Measurements from ENCODE around the gene INO80B.

DNA sequence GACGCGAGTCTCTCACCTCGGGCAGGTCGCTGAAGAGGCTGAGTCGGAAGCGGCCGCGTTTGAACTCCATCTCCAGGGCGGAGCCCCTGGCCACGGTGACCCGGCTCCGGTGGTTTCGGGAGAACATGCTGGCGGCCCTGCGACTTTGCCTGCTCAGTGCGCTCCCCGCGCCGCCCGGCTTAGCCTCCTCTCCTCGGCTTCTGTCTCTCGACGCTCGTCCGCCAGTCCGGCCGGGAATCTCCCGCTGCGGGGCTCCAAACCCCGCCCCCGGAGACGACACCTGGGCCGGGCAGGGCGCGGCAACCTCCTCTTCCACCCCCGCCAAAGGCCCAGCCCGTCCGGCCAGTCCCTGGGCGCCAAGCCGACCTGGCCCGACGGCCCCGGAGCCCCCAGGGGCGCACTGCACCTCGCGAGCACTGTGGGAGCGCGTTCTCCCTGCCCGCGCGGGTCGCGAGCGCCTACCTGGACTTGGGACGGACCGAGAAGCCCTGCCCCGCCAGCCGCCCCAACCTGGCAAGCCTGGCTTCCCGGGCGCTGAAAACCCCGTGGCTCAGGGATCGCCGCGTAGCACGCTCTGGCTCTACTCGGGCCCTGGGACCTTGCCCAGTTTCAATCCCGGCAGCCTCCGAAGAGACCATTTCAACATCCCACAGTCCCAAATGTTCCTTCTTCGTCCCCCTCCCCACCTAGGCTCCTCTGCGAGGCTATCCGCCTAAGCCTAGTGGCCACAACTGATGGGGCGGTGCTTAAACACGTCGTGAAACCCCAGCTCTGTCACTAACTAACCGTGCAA, 13.0 kb upstream of the INO80B start, which contains the start of gene RTKN:
- TF ChIP-seq, protein P1, sequence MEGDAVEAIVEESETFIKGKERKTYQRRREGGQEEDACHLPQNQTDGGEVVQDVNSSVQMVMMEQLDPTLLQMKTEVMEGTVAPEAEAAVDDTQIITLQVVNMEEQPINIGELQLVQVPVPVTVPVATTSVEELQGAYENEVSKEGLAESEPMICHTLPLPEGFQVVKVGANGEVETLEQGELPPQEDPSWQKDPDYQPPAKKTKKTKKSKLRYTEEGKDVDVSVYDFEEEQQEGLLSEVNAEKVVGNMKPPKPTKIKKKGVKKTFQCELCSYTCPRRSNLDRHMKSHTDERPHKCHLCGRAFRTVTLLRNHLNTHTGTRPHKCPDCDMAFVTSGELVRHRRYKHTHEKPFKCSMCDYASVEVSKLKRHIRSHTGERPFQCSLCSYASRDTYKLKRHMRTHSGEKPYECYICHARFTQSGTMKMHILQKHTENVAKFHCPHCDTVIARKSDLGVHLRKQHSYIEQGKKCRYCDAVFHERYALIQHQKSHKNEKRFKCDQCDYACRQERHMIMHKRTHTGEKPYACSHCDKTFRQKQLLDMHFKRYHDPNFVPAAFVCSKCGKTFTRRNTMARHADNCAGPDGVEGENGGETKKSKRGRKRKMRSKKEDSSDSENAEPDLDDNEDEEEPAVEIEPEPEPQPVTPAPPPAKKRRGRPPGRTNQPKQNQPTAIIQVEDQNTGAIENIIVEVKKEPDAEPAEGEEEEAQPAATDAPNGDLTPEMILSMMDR (IDR thresholded peaks at IDR 0.05), result no peak
- TF ChIP-seq POLR2A (IDR thresholded peaks at IDR 0.05) (no peak), EP300 (IDR thresholded peaks at IDR 0.05) (no peak)

All from ovary (tissue), 3 donors.